OCI-LY7 (cell line): ENCODE data around the gene MT1E.

Experiments
- EZH2phosphoT487 ChIP-seq: fragments of 200-600 bp; sonication (generic); IDR thresholded peaks from 2 replicates; pipeline ENCODE4 v1.6.1; 2018; ENCODE audit warnings: low read depth, borderline replicate concordance, mild to moderate bottlenecking, mixed run types, antibody characterized with exemption, low read length, moderate library complexity, mixed read lengths
- TF ChIP-seq, protein P1 (sequence below): fragments of 200-600 bp; sonication (generic); conservative IDR thresholded peaks from 2 replicates; pipeline ENCODE4 v1.5.1; 2014; ENCODE audit warnings: mild to moderate bottlenecking, antibody characterized with exemption, low read length, moderate library complexity, mixed read lengths

DNA sequence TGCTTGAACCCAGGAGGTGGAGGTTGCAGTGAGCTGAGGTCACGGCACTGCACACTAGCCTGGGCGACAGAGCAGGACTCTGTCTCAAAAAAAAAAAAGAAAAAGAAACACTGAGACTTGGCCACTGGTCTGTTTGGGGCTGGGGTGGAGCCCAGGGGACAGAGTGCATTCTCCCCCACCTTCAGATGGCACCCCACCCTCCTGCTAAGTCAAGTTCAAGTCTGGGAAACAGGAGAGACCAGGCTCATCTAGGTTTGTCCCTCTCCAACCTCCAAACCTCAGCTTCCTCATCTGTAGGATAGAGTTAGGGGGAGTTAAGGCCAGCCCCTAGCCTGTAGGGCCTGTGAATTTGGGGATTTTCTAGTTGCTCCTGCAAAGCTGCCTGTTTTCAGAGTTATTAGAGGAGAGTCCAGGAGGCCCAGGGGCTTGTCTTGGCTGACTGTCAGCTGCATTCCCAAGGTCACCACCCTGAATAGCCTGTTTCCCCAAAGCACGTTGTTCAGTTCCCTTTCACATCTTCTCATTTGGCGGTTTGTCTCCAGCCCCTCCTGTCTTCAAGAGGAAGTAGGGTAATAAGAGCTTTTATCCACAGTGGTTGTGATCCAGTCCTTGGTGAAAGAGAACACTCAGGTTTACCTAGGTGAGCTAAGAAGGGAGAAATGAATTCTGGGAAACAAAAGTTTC is 34.1 kb upstream of the MT1E start:
- TF ChIP-seq, protein P1, sequence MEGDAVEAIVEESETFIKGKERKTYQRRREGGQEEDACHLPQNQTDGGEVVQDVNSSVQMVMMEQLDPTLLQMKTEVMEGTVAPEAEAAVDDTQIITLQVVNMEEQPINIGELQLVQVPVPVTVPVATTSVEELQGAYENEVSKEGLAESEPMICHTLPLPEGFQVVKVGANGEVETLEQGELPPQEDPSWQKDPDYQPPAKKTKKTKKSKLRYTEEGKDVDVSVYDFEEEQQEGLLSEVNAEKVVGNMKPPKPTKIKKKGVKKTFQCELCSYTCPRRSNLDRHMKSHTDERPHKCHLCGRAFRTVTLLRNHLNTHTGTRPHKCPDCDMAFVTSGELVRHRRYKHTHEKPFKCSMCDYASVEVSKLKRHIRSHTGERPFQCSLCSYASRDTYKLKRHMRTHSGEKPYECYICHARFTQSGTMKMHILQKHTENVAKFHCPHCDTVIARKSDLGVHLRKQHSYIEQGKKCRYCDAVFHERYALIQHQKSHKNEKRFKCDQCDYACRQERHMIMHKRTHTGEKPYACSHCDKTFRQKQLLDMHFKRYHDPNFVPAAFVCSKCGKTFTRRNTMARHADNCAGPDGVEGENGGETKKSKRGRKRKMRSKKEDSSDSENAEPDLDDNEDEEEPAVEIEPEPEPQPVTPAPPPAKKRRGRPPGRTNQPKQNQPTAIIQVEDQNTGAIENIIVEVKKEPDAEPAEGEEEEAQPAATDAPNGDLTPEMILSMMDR, result no peak
- no peak for TF ChIP-seq EZH2phosphoT487
